ENCODE results near the gene KLHL29.
"Not testable (repeated sequence)": the region's sequence is repeated elsewhere in the genome, so short reads cannot be mapped to it uniquely, and the experiment has no call there.

DNA sequence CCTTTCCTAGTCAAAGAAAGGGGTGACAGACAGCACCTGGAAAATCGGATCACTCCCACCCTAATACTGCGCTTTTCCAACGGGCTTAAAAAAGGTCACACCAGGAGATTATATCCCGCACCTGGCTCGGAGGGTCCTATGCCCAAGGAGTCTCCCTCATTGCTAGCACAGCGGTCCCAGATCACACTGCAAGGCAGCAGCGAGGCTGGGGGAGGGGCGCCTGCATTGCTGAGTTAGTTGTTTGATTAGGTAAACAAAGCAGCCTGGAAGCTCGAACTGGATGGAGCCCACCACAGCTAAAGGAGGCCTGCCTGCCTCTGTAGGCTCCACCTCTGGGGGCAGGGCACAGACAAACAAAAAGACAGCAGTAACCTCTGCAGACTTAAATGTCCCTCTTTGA, 351.8 kb downstream of the KLHL29 start:
- TF ChIP-seq, protein P1, sequence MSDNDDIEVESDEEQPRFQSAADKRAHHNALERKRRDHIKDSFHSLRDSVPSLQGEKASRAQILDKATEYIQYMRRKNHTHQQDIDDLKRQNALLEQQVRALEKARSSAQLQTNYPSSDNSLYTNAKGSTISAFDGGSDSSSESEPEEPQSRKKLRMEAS (IDR thresholded peaks at IDR 0.05; ENCODE audit: low read depth): not testable (repeated sequence)
- TF ChIP-seq GATA2 (CRISPR knock-in tag; IDR thresholded peaks at IDR 0.05); EP300 (IDR thresholded peaks at IDR 0.05; ENCODE audit: borderline replicate concordance in 1 of 2, low read depth in 1 of 2, low read length in 1 of 2); FOXJ3 (CRISPR knock-in tag; IDR thresholded peaks at IDR 0.05); YY1 (IDR thresholded peaks at IDR 0.05; ENCODE audit: low read depth): not testable (repeated sequence)
- TF ChIP-seq, protein P2, sequence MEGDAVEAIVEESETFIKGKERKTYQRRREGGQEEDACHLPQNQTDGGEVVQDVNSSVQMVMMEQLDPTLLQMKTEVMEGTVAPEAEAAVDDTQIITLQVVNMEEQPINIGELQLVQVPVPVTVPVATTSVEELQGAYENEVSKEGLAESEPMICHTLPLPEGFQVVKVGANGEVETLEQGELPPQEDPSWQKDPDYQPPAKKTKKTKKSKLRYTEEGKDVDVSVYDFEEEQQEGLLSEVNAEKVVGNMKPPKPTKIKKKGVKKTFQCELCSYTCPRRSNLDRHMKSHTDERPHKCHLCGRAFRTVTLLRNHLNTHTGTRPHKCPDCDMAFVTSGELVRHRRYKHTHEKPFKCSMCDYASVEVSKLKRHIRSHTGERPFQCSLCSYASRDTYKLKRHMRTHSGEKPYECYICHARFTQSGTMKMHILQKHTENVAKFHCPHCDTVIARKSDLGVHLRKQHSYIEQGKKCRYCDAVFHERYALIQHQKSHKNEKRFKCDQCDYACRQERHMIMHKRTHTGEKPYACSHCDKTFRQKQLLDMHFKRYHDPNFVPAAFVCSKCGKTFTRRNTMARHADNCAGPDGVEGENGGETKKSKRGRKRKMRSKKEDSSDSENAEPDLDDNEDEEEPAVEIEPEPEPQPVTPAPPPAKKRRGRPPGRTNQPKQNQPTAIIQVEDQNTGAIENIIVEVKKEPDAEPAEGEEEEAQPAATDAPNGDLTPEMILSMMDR (IDR thresholded peaks at IDR 0.05): not testable (repeated sequence)

Data from SK-N-SH (cell line).